ENCODE data around the gene RNF215. TPM values are rescaled to one million over a fixed set of nuclear protein-coding genes. Genes with fewer than 3 reads are reported as not detected.

RNF215 gene
- total RNA-seq, 1 donor from 2014 or later = 19.3 TPM

DNA sequence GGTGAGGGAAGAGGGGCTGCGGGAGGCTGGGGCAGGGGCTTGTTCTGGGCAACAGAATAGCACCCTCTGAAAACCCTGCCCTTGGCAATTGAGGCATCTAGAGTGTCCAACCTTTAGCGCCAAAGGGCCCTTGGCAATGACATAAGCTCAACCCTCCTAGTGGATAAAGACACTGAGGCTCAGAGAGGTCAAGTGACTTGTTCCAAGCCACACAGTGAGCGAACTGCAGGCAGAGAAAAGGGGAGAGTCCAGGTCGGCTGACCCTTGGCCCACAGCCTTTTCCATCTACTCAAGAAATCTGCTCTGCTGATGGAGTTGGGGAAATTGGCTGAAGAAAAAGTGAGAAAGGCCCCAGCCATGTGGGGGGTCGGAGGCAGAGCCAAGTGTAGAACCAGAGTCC, 12.5 kb upstream of the RNF215 start:
- H3K27me3 Mint-ChIP-seq (ENCODE audit: low read depth) = no peaks in the 10 kb centered on the region
- peaks cover 28% of the 10 kb centered on the region for H3K36me3 Mint-ChIP-seq (ENCODE audit: low read depth)
- no peak for DNase-seq (ENCODE audit: low spot score)
- intact Hi-C loops (cut with micrococcal nuclease) = no loop called here
- peaks cover 39% of the 10 kb centered on the region for H3K4me1 Mint-ChIP-seq (ENCODE audit: low read depth)
- H3K9me3 Mint-ChIP-seq = no peaks in the 10 kb centered on the region
- H3K4me3 Mint-ChIP-seq (ENCODE audit: low read depth) = no peak overlapping the region
- no peak overlapping the region for H3K27ac Mint-ChIP-seq

GRCh38 chr22:30398685-30399680, 11.8 kb upstream of the RNF215 start:
- Mint-ChIP-seq H3K4me1 (ENCODE audit: low read depth) (peaks cover 39% of the 10 kb centered on the region), H3K27ac (peak overlapping the region; percentile 40), H3K4me3 (ENCODE audit: low read depth) (peak overlapping the region; percentile 84), H3K9me3 (no peaks in the 10 kb centered on the region), H3K36me3 (ENCODE audit: low read depth) (peaks cover 22% of the 10 kb centered on the region), H3K27me3 (ENCODE audit: low read depth) (no peaks in the 10 kb centered on the region)
- no peak for DNase-seq (ENCODE audit: low spot score)
- intact Hi-C loops (cut with micrococcal nuclease) = no loop called here

GRCh38 chr22:30397656-30398635, 10.7 kb upstream of the RNF215 start:
- Mint-ChIP-seq H3K27me3 (ENCODE audit: low read depth) (no peaks in the 10 kb centered on the region), H3K9me3 (no peaks in the 10 kb centered on the region), H3K27ac (peak overlapping the region; percentile 51), H3K4me1 (ENCODE audit: low read depth) (peaks cover 39% of the 10 kb centered on the region), H3K4me3 (ENCODE audit: low read depth) (peak overlapping the region; percentile 84), H3K36me3 (ENCODE audit: low read depth) (peaks cover 18% of the 10 kb centered on the region)
- no peak for DNase-seq (ENCODE audit: low spot score)
- intact Hi-C loops (cut with micrococcal nuclease) = loop anchor here (1.0 kb wide), 1 partner anchor 23 kb away; no protein-coding TSS in a partner anchor

GRCh38 chr22:30396871-30397655, 9.9 kb upstream of the RNF215 start, which contains the start of gene SEC14L2:
Gene SEC14L2 (plus strand): TSS chr22:30397018. CDS start chr22:30397117, 99 bp downstream.
- peak within 1 kb of the TSS; percentile 90 for H3K4me3 Mint-ChIP-seq (ENCODE audit: low read depth)
- peak; percentile 45 for DNase-seq (ENCODE audit: low spot score)
- intact Hi-C loops (cut with micrococcal nuclease) = loop anchor here (1.0 kb wide), 1 partner anchor 24 kb away; no protein-coding TSS in a partner anchor
- no peaks in the 10 kb centered on the region for H3K27me3 Mint-ChIP-seq (ENCODE audit: low read depth)
- peaks cover 42% of the 10 kb centered on the region for H3K4me1 Mint-ChIP-seq (ENCODE audit: low read depth)
- H3K9me3 Mint-ChIP-seq = no peaks in the 10 kb centered on the region
- H3K27ac Mint-ChIP-seq = peak within 1 kb of the TSS; percentile 51
- peaks cover 16% of the 10 kb centered on the region for H3K36me3 Mint-ChIP-seq (ENCODE audit: low read depth)

DNA sequence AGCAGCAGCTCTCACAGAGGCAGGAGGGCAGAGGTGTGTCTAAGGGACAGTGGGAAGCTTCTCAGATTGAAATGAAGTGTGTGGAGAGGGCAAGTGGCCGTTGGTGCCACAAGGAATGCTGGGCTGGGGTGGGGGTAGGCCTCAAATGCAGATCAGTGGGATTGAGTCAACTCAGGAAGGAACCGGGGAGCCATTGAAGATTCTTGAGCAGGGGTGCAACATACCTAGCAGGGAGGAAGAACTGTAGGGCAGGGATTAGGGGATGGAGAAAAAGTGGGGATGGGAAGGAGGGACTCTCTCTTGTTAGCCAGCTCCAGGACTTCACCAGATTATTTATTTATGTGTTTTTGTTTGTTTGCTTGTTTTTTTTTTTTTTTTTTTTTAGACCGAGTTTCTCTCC, 6.7 kb upstream of the RNF215 start:
- intact Hi-C loops (cut with micrococcal nuclease) = loop anchor here (5.0 kb wide), 1 partner anchor 287 kb away; no protein-coding TSS in a partner anchor
- no peak overlapping the region for H3K4me3 Mint-ChIP-seq (ENCODE audit: low read depth)
- H3K27me3 Mint-ChIP-seq (ENCODE audit: low read depth) = no peaks in the 10 kb centered on the region
- no peak for DNase-seq (ENCODE audit: low spot score)
- H3K4me1 Mint-ChIP-seq (ENCODE audit: low read depth) = peaks cover 43% of the 10 kb centered on the region
- H3K36me3 Mint-ChIP-seq (ENCODE audit: low read depth) = peaks cover under 1% of the 10 kb centered on the region
- no peaks in the 10 kb centered on the region for H3K9me3 Mint-ChIP-seq
- peak overlapping the region; percentile 15 for H3K27ac Mint-ChIP-seq

DNA sequence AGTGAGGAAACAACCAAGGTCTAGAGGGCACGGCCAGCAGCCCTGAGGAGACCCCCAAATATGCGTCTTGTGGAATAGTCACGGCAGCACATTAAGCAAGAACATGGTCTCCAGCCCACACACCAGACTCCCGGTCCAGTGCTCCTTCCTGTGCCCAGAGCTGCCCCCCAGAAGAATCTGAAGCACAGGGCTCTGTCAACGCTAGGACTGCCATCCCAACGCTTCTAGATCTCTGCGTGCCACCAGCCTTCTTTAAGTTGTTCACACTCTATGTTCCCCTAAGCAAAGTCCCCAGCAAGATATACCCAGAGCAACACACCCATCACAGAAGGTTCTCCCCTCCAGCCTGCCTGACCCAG, 6.1 kb upstream of the RNF215 start:
- H3K27me3 Mint-ChIP-seq (ENCODE audit: low read depth) = no peaks in the 10 kb centered on the region
- H3K9me3 Mint-ChIP-seq = no peaks in the 10 kb centered on the region
- no peak overlapping the region for H3K4me3 Mint-ChIP-seq (ENCODE audit: low read depth)
- H3K36me3 Mint-ChIP-seq (ENCODE audit: low read depth) = no peaks in the 10 kb centered on the region
- peaks cover 37% of the 10 kb centered on the region for H3K4me1 Mint-ChIP-seq (ENCODE audit: low read depth)
- no peak overlapping the region for H3K27ac Mint-ChIP-seq
- DNase-seq (ENCODE audit: low spot score) = no peak
- intact Hi-C loops (cut with micrococcal nuclease) = loop anchor here (5.0 kb wide), 1 partner anchor 286 kb away; no protein-coding TSS in a partner anchor

- Mint-ChIP-seq H3K4me3 (ENCODE audit: low read depth) (no peak overlapping the region), H3K27me3 (ENCODE audit: low read depth) (no peaks in the 10 kb centered on the region), H3K4me1 (ENCODE audit: low read depth) (peaks cover 32% of the 10 kb centered on the region), H3K36me3 (ENCODE audit: low read depth) (no peaks in the 10 kb centered on the region), H3K9me3 (no peaks in the 10 kb centered on the region), H3K27ac (peak overlapping the region; percentile 28)
- intact Hi-C loops (cut with micrococcal nuclease) = loop anchor here (5.0 kb wide), 1 partner anchor 285 kb away; no protein-coding TSS in a partner anchor
- DNase-seq (ENCODE audit: low spot score) = no peak
These were observed 5.6 kb upstream of the RNF215 start for GRCh38 chr22:30392661-30393321.

- intact Hi-C loops (cut with micrococcal nuclease) = loop anchor here (1.0 to 5.0 kb wide), 3 partner anchors 33 to 284 kb away; no protein-coding TSS in a partner anchor
- no peak overlapping the region for H3K4me3 Mint-ChIP-seq (ENCODE audit: low read depth)
- peak overlapping the region; percentile 92 for H3K27ac Mint-ChIP-seq
- H3K4me1 Mint-ChIP-seq (ENCODE audit: low read depth) = peaks cover 33% of the 10 kb centered on the region
- H3K9me3 Mint-ChIP-seq = no peaks in the 10 kb centered on the region
- no peaks in the 10 kb centered on the region for H3K36me3 Mint-ChIP-seq (ENCODE audit: low read depth)
- peak; percentile 68 for DNase-seq (ENCODE audit: low spot score)
- no peaks in the 10 kb centered on the region for H3K27me3 Mint-ChIP-seq (ENCODE audit: low read depth)
These were observed 3.9 kb upstream of the RNF215 start for GRCh38 chr22:30390974-30391691.

DNA sequence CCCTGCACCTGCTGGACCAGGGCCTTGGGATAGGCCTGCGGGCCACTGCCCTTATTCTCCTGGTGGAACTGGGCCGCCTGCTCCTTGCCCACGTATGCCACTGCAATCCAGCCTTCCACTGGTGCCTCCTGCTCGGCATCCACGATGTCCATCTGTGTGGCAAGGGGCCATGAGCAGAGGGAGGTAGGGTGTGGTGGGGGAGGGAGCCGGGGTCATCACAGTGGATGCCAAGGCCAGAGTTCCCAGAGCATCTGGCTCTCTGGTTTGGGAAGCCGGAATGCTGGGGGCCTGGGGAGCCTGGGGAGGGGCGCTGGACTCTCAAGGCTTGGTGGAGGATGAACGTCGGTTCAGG, 627 bp downstream of the RNF215 start:
- Mint-ChIP-seq H3K27ac (peak overlapping the region; percentile 69), H3K4me3 (ENCODE audit: low read depth) (peak overlapping the region; percentile 84), H3K36me3 (ENCODE audit: low read depth) (no peaks in the 10 kb centered on the region), H3K9me3 (no peaks in the 10 kb centered on the region), H3K27me3 (ENCODE audit: low read depth) (no peaks in the 10 kb centered on the region), H3K4me1 (ENCODE audit: low read depth) (peaks cover 19% of the 10 kb centered on the region)
- no peak for DNase-seq (ENCODE audit: low spot score)
- intact Hi-C loops (cut with micrococcal nuclease) = loop anchor here (2.0 kb wide), 1 partner anchor 124 kb away; no protein-coding TSS in a partner anchor

DNA sequence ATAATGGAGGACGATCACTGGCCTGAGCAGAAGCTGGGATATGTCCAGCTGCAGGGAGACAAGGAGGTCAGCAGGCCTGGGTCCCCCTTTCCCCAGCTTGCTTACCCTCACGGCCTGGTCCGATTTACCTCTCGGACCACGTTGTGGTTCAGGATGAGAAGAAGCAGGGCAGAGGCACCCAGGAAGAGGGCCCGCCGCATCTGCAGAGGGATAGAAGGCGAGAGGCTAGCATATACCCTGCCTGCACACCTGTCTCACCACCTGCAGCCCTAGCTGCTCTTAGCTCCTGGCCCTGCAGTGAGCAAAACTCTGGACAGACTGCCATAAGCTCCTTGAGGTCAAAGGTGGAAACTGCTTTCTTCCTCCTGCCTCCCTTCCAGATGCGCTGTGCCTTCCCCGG, 1.3 kb downstream of the RNF215 start:
- H3K9me3 Mint-ChIP-seq = no peaks in the 10 kb centered on the region
- DNase-seq (ENCODE audit: low spot score) = no peak
- no peaks in the 10 kb centered on the region for H3K36me3 Mint-ChIP-seq (ENCODE audit: low read depth)
- H3K27me3 Mint-ChIP-seq (ENCODE audit: low read depth) = no peaks in the 10 kb centered on the region
- peaks cover 12% of the 10 kb centered on the region for H3K4me1 Mint-ChIP-seq (ENCODE audit: low read depth)
- H3K27ac Mint-ChIP-seq = no peak overlapping the region
- intact Hi-C loops (cut with micrococcal nuclease) = loop anchor here (2.0 kb wide), 1 partner anchor 123 kb away; no protein-coding TSS in a partner anchor
- peak overlapping the region; percentile 84 for H3K4me3 Mint-ChIP-seq (ENCODE audit: low read depth)

- H3K9me3 Mint-ChIP-seq = no peaks in the 10 kb centered on the region
These were observed 4.2 kb downstream of the RNF215 start for GRCh38 chr22:30383061-30383460.

More at GRCh38 chr22:30383061-30383460, 4.2 kb downstream of the RNF215 start:
- Mint-ChIP-seq H3K27me3 (ENCODE audit: low read depth) (no peaks in the 10 kb centered on the region), H3K4me1 (ENCODE audit: low read depth) (peaks cover 8% of the 10 kb centered on the region), H3K36me3 (ENCODE audit: low read depth) (no peaks in the 10 kb centered on the region), H3K4me3 (ENCODE audit: low read depth) (no peak overlapping the region), H3K27ac (no peak overlapping the region)
- no peak for DNase-seq (ENCODE audit: low spot score)
- intact Hi-C loops (cut with micrococcal nuclease) = no loop called here
